ENCODE measurements around the gene EI24. TPM values are rescaled to one million over a fixed set of nuclear protein-coding genes. Genes with fewer than 3 reads are reported as not detected.
"Not testable (repeated sequence)": the region's sequence is repeated elsewhere in the genome, so short reads cannot be mapped to it uniquely, and the experiment has no call there.

The EI24 gene
- total RNA-seq, 1 experiment from 2014 or later, result 96.1 TPM

DNA sequence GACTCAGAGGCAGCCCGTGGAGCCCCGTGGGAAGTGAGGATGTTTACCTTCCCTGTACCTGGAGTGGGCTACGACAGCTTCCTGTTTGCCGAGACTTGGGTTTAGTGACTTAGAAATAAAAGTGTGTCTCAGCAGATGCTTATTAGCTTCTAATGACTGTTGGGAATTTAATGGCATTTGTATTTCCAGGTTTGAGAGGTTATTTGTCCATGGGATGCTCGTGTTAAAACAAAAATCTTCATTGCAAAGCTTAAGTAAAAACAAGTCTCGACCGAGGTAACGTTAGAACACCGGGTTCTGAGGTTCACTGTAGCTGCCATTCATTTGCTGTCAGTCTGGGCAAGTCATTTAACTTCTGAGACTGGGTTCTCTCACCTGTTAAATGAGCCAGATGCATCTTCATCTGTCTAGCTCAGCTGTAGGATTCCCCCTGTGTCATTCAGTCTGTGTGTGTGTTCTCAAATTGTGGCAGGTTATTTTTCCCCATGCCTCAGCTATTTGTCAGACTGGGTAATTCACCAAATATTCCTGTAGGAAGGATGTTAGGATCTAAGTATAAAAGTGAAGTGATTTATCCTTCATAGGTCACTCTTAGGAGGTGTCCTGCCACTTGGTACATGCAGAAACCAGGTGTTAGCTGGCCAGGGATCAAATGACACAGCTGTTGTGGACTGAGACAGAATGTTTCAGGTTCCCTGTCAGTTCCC is 791 bp downstream of the EI24 start:
- DNase-seq (ENCODE audit: low read depth, low spot score), result no peak
- in situ Hi-C loops (cut with HindIII; ENCODE audit: low pct_unique_long_range_greater_than_20kb, low sequenced_read_pairs), result no loop called here

- in situ Hi-C loops (cut with HindIII; ENCODE audit: low pct_unique_long_range_greater_than_20kb, low sequenced_read_pairs), result no loop called here
- no peak for DNase-seq (ENCODE audit: low read depth, low spot score)
Observed at GRCh38 chr11:125570952-125571351, 1.7 kb downstream of the EI24 start.

DNA sequence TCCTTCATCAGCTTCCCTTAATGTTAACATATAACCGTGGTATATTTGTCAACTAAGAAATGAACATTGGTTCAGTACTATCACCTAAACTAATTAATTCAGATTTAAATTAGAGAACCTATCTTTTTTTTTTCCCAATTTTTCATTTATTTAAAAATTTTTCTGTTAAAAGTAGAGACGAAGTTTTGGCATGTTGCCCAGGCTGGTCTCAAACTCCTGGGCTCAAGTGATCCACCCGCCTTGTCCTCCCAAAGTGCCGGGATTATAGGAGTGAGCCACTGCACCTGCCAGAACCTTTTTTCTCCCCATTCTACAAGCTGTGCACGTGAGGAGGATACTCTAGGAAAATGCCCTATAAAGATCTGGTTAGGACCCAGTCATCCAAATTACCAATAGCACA is 3.6 kb downstream of the EI24 start:
- in situ Hi-C loops (cut with HindIII; ENCODE audit: low pct_unique_long_range_greater_than_20kb, low sequenced_read_pairs), result no loop called here
- no peak for DNase-seq (ENCODE audit: low read depth, low spot score)

GRCh38 chr11:125577181-125577580 is 7.9 kb downstream of the EI24 start:
- in situ Hi-C loops (cut with HindIII; ENCODE audit: low pct_unique_long_range_greater_than_20kb, low sequenced_read_pairs); DNase-seq (ENCODE audit: low read depth, low spot score): not testable (repeated sequence)

GRCh38 chr11:125578783-125579182 is 9.5 kb downstream of the EI24 start:
- no peak for DNase-seq (ENCODE audit: low read depth, low spot score)
- in situ Hi-C loops (cut with HindIII; ENCODE audit: low pct_unique_long_range_greater_than_20kb, low sequenced_read_pairs), result no loop called here

GRCh38 chr11:125579811-125580210 is 10.5 kb downstream of the EI24 start:
- in situ Hi-C loops (cut with HindIII; ENCODE audit: low pct_unique_long_range_greater_than_20kb, low sequenced_read_pairs), result no loop called here
- no peak for DNase-seq (ENCODE audit: low read depth, low spot score)

DNA sequence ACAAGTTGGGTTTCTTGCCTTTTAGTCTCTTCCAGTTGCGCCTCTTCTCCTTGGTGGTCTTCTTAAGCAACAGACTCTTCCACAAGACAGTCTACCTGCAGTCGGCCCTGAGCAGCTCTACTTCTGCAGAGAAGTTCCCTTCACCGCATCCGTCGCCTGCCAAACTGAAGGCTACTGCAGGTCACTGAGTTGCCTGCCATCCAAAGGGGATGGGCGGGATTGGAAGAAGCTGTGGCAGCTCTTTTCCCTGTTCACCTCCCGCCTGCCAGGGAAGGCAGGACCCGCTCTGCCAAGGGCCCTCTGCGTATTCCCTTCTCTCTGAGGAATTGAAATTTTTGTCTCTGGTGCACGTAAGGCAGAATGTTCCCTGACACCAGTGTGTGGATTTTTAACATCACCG is 14.2 kb downstream of the EI24 start:
- no peak for DNase-seq (ENCODE audit: low read depth, low spot score)
- in situ Hi-C loops (cut with HindIII; ENCODE audit: low pct_unique_long_range_greater_than_20kb, low sequenced_read_pairs), result no loop called here

GRCh38 chr11:125585487-125585886 is 16.2 kb downstream of the EI24 start:
- DNase-seq (ENCODE audit: low read depth, low spot score), result no peak
- in situ Hi-C loops (cut with HindIII; ENCODE audit: low pct_unique_long_range_greater_than_20kb, low sequenced_read_pairs), result no loop called here

GRCh38 chr11:125586623-125587022 is 17.3 kb downstream of the EI24 start:
- in situ Hi-C loops (cut with HindIII; ENCODE audit: low pct_unique_long_range_greater_than_20kb, low sequenced_read_pairs), result no loop called here
- DNase-seq (ENCODE audit: low read depth, low spot score), result no peak

DNA sequence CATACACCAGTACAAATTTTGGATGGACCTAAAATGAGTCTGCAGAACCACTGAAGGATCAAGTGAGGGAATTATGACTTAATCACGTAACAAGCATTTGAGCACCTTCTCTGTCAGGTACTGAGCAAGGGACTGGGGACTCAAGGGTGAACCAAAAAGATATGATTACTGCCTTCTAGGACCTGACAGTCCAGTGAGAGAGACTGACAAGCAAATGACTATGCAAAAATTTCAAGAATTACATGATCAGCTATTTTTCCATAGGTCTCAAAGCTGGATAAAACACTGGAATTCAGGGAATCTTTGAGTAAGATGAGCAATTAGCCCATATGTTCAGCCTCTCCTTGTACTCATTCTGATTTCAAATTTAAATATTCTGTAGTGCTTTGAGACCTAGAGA is 18.2 kb downstream of the EI24 start:
- DNase-seq (ENCODE audit: low read depth, low spot score), result no peak
- in situ Hi-C loops (cut with HindIII; ENCODE audit: low pct_unique_long_range_greater_than_20kb, low sequenced_read_pairs), result no loop called here

GRCh38 chr11:125588505-125588904 is 19.2 kb downstream of the EI24 start:
- DNase-seq (ENCODE audit: low read depth, low spot score), result no peak
- in situ Hi-C loops (cut with HindIII; ENCODE audit: low pct_unique_long_range_greater_than_20kb, low sequenced_read_pairs), result no loop called here

- in situ Hi-C loops (cut with HindIII; ENCODE audit: low pct_unique_long_range_greater_than_20kb, low sequenced_read_pairs), result no loop called here
- peak; percentile 40 for DNase-seq (ENCODE audit: low read depth, low spot score)
Observed at GRCh38 chr11:125591649-125592304, 22.5 kb downstream of the EI24 start.

DNA sequence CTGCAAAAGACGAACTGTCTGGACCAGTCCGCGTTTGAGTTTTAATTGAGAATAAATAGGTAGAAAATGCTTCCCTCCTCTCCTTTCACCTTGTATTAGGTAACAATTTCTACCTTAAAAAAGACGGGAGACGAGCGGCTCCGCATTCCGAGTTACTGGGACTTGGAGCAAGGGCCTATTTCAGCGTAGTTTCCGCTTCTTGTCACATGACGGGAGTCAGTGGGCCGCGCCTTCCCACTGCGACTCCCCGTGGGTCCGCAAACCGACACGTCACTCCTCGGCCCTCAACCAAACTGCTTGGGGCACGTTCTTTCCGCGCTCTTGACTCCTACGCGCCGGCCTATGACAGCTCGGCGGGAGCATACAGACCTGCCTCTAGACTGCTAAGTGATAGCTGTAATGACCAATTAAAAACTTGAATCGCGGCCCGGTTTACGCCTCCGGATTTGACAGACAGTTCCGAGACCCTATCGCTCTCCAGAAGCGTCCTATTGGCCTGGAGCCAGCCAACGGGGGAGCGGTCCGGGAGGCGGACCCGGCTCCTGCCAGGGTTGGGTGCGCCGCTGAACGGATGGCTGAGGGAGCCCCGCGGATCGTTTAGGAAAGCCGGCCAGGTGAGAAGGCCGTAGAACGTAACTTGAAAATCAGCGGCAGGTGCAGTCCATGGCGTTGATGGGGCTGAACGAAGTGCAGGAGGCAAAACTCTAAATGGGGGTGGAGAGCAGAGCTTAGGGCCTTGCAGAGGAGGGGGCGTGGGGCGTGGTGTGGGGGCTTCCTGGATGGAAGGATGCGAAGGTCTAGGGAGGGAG is 23.2 kb downstream of the EI24 start, which contains the start of gene STT3A:
Gene STT3A (plus strand): TSS at position 548 of the 809 bp plus-strand sequence. CDS start 3,064 bp downstream, outside the sequence.
- in situ Hi-C loops (cut with HindIII; ENCODE audit: low pct_unique_long_range_greater_than_20kb, low sequenced_read_pairs), result no loop called here
- DNase-seq (ENCODE audit: low read depth, low spot score), result peak; percentile 99

- in situ Hi-C loops (cut with HindIII; ENCODE audit: low pct_unique_long_range_greater_than_20kb, low sequenced_read_pairs), result no loop called here
- DNase-seq (ENCODE audit: low read depth, low spot score), result peak; percentile 14
Observed at GRCh38 chr11:125593114-125593820, 24.0 kb downstream of the EI24 start.

DNA sequence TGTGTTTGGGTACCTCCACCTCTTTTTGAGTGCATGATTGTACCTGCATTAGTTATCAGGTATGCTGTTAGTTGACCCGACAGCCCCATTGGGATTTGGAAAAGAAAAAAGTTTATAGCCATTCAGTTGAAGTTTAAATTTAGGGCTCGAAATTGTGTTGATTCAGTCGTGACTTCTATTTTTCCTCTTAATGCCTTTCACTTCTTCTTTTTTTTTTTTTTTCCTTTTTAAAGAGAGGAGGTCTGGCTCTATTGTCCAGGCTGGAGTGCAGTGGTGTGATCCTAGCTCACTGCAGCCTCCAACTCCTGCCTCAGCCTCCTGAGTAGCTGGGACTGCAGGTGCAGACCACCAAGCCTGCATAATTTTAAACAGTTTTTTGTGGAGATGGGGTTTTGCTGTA is 25.7 kb downstream of the EI24 start:
- no peak for DNase-seq (ENCODE audit: low read depth, low spot score)
- in situ Hi-C loops (cut with HindIII; ENCODE audit: low pct_unique_long_range_greater_than_20kb, low sequenced_read_pairs), result no loop called here

- DNase-seq (ENCODE audit: low read depth, low spot score), result no peak
- in situ Hi-C loops (cut with HindIII; ENCODE audit: low pct_unique_long_range_greater_than_20kb, low sequenced_read_pairs), result no loop called here
Observed at GRCh38 chr11:125600663-125601062, 31.4 kb downstream of the EI24 start.

GRCh38 chr11:125603207-125603606 is 33.9 kb downstream of the EI24 start:
- in situ Hi-C loops (cut with HindIII; ENCODE audit: low pct_unique_long_range_greater_than_20kb, low sequenced_read_pairs), result no loop called here
- DNase-seq (ENCODE audit: low read depth, low spot score), result no peak

DNA sequence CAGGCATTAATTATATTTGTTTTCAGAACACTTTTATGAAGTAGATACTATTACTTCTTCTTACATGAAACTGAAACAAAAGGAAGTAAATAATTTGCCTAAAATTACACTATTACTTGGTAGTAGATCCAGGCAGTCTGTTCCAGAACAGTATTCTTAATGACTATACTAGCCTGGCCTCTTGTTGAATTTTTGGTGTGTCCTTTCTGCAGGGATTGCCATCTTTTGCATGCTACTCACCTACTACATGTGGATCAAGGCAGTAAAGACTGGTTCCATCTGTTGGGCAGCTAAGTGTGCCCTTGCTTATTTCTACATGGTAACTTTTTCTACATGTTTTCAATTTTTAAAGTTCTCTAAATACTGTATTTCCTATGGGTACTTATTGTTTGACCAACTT is 36.1 kb downstream of the EI24 start:
- in situ Hi-C loops (cut with HindIII; ENCODE audit: low pct_unique_long_range_greater_than_20kb, low sequenced_read_pairs), result no loop called here
- no peak for DNase-seq (ENCODE audit: low read depth, low spot score)
